Measurements from ENCODE around the gene MDM4.

GRCh38 chr1:204513117-204513716, 3.0 kb upstream of the MDM4 start:
- TF ChIP-seq, protein P1, sequence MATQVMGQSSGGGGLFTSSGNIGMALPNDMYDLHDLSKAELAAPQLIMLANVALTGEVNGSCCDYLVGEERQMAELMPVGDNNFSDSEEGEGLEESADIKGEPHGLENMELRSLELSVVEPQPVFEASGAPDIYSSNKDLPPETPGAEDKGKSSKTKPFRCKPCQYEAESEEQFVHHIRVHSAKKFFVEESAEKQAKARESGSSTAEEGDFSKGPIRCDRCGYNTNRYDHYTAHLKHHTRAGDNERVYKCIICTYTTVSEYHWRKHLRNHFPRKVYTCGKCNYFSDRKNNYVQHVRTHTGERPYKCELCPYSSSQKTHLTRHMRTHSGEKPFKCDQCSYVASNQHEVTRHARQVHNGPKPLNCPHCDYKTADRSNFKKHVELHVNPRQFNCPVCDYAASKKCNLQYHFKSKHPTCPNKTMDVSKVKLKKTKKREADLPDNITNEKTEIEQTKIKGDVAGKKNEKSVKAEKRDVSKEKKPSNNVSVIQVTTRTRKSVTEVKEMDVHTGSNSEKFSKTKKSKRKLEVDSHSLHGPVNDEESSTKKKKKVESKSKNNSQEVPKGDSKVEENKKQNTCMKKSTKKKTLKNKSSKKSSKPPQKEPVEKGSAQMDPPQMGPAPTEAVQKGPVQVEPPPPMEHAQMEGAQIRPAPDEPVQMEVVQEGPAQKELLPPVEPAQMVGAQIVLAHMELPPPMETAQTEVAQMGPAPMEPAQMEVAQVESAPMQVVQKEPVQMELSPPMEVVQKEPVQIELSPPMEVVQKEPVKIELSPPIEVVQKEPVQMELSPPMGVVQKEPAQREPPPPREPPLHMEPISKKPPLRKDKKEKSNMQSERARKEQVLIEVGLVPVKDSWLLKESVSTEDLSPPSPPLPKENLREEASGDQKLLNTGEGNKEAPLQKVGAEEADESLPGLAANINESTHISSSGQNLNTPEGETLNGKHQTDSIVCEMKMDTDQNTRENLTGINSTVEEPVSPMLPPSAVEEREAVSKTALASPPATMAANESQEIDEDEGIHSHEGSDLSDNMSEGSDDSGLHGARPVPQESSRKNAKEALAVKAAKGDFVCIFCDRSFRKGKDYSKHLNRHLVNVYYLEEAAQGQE (IDR thresholded peaks at IDR 0.05; ENCODE audit: insufficient read depth in 1 of 2, low read depth in 2 of 2, low read length in 2 of 2) = no peak
- TF ChIP-seq TAF1 (IDR thresholded peaks at IDR 0.05; ENCODE audit: borderline replicate concordance, insufficient read depth, low read length) = no peak
